ENCODE measurements around the gene KIF26A.

DNA sequence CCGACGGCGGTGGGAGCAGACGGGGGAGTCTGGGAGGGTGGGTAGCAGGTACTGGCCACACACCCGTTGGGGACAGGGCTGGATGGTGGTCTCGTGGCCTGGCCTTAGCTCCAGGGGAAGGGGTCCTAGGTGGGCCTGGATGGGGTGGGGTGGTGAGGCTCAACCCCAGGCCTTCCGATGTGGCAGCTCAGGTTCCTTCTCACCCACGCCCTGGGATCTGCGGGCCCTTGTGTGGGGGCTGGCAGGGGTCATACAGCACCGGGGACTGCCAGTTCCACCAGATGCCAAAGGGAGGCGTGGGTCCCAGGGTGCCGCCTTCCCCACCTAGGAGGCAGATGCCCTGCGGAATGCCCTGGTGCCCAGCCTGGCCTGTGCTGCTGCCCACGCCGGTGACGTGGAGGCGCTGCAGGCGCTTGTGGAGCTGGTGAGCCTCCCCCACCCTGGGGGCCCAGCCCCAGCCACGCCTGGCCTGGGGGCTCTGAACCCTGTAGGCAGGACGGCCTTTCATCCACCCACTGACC is 31.9 kb upstream of the KIF26A start:
- TF ChIP-seq POLR2AphosphoS5 (IDR thresholded peaks at IDR 0.05): no peak
- TF ChIP-seq, protein P1, sequence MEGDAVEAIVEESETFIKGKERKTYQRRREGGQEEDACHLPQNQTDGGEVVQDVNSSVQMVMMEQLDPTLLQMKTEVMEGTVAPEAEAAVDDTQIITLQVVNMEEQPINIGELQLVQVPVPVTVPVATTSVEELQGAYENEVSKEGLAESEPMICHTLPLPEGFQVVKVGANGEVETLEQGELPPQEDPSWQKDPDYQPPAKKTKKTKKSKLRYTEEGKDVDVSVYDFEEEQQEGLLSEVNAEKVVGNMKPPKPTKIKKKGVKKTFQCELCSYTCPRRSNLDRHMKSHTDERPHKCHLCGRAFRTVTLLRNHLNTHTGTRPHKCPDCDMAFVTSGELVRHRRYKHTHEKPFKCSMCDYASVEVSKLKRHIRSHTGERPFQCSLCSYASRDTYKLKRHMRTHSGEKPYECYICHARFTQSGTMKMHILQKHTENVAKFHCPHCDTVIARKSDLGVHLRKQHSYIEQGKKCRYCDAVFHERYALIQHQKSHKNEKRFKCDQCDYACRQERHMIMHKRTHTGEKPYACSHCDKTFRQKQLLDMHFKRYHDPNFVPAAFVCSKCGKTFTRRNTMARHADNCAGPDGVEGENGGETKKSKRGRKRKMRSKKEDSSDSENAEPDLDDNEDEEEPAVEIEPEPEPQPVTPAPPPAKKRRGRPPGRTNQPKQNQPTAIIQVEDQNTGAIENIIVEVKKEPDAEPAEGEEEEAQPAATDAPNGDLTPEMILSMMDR (IDR thresholded peaks at IDR 0.05): no peak
- no peak for TF ChIP-seq POLR2A (IDR thresholded peaks at IDR 0.05; ENCODE audit: low read depth)

All from esophagus muscularis mucosa (tissue), 3 donors.